K562 (cell line): ENCODE results near the gene AMPD3. TPM values are rescaled to one million over a fixed set of nuclear protein-coding genes. Genes with fewer than 3 reads are reported as not detected.
A peak's percentile ranks its signal among the peaks of the same experiment; 100 is the strongest.

Experiments used
- BRF2 ChIP-seq: IDR thresholded peaks from 3 replicates; pipeline ENCODE4 v1.6.1; 2011; ENCODE audit warnings: borderline replicate concordance, mild to moderate bottlenecking; ENCODE audit not compliant: insufficient read length, insufficient read depth
- CXXC5 ChIP-seq: fragments of 250-450 bp; sonication (Bioruptor Pico); IDR thresholded peaks from 2 replicates; pipeline ENCODE4 v1.8.0; 2022; ENCODE audit warnings: inconsistent platforms, mild to moderate bottlenecking, moderate library complexity
- ETV6 ChIP-seq, 3 experiments: fragments of 150-350 bp in 1 of 3; sonication (generic) in 1 of 3; formaldehyde crosslinking in 1 of 3; IDR thresholded peaks; 2 replicates each; pipeline versions ENCODE4 v1.6.1 to v1.8.0; 2014 to 2022; ENCODE audit warnings: borderline replicate concordance in 2 of 3, low read depth in 2 of 3, antibody characterized with exemption in 1 of 3, low read length in 1 of 3, mild to moderate bottlenecking in 1 of 3, missing genetic modification reagents in 1 of 3
- HES1 ChIP-seq: fragments of 450-650 bp; IDR thresholded peaks from 2 replicates; pipeline ENCODE4 v1.6.1; 2016; ENCODE audit warnings: low read depth, mild to moderate bottlenecking, moderate library complexity
- KLF10 ChIP-seq: fragments of 250-450 bp; sonication (Bioruptor Pico); IDR thresholded peaks from 2 replicates; pipeline ENCODE4 v1.6.1; 2021; ENCODE audit warnings: matching md5 sums
- MYC ChIP-seq, 2 experiments: fragments of 250-450 bp in 1 of 2; sonication (Bioruptor Pico) in 1 of 2; IDR thresholded peaks; 2 replicates each; pipeline versions ENCODE4 v1.5.1 to v1.6.1; 2012 to 2021; ENCODE audit warnings: low read depth in 2 of 2, borderline replicate concordance in 1 of 2, improper control_type of control experiment in 1 of 2, low read length in 1 of 2, mild to moderate bottlenecking in 1 of 2, moderate library complexity in 1 of 2
- NCOR1 ChIP-seq: fragments of 450-650 bp; IDR thresholded peaks from 2 replicates; pipeline ENCODE4 v1.6.1; 2016; ENCODE audit warnings: mild to moderate bottlenecking, moderate library complexity
- NFIC ChIP-seq: fragments of 450-650 bp; IDR thresholded peaks from 2 replicates; pipeline ENCODE4 v1.6.1; 2017; ENCODE audit warnings: mild to moderate bottlenecking, inconsistent platforms
- POLR3G ChIP-seq: IDR thresholded peaks from 2 replicates; pipeline ENCODE4 v1.6.1; 2011; ENCODE audit not compliant: insufficient read length, insufficient replicate concordance; ENCODE audit errors: extremely low read depth
- RUNX1 ChIP-seq: sonication (generic); IDR thresholded peaks from 2 replicates; pipeline ENCODE4 v1.6.1; 2016; ENCODE audit warnings: antibody characterized with exemption, low read depth
- SIN3A ChIP-seq, 2 experiments: fragments of 150-350 bp in 1 of 2; IDR thresholded peaks; 2 replicates each; pipeline ENCODE4 v1.6.1; 2011 to 2016; ENCODE audit warnings: borderline replicate concordance in 2 of 2, low read depth in 2 of 2, low read length in 2 of 2, mild to moderate bottlenecking in 2 of 2, moderate library complexity in 2 of 2; ENCODE audit not compliant: control insufficient read depth in 1 of 2
- SRSF3 ChIP-seq: fragments of 200-400 bp; formaldehyde crosslinking; IDR thresholded peaks from 2 replicates; pipeline ENCODE4 v1.6.1; 2016; ENCODE audit warnings: mild to moderate bottlenecking, low read length, moderate library complexity; ENCODE audit not compliant: insufficient read depth
- THAP12 ChIP-seq: fragments of 250-450 bp; sonication (Bioruptor Pico); IDR thresholded peaks from 2 replicates; pipeline ENCODE4 v1.9.0; 2021; ENCODE audit warnings: mild to moderate bottlenecking, inconsistent platforms
- TOE1 ChIP-seq, 2 experiments: fragments of 450-650 bp in 1 of 2; sonication (generic) in 1 of 2; formaldehyde crosslinking in 1 of 2; IDR thresholded peaks; 2 replicates each; pipeline versions ENCODE4 v1.7.1 to v1.8.0; 2016 to 2022; ENCODE audit warnings: borderline replicate concordance in 2 of 2, mild to moderate bottlenecking in 2 of 2, antibody characterized with exemption in 1 of 2, inconsistent platforms in 1 of 2, low read depth in 1 of 2, missing genetic modification reagents in 1 of 2, moderate library complexity in 1 of 2
- TSHZ1 ChIP-seq: fragments of 250-450 bp; sonication (Bioruptor Pico); IDR thresholded peaks from 2 replicates; pipeline ENCODE4 v1.4.0; 2020; ENCODE audit warnings: mild to moderate bottlenecking, moderate library complexity
- polyA plus RNA-seq, 8 experiments: library from polyadenylated mRNA; depleted of rRNA in 4 of 8; stranded (reverse) in 5 of 8; unstranded in 3 of 8; fragments of >200 nt; fragmentation: Nextera tagmentation in 2 of 8; fragmentation: Illumina TruSeq in 1 of 8; extraction: Ambion mirVana in 2 of 8; extraction: Trizol in 1 of 8; gene quantifications; 2 replicates each; pipeline versions ENCODE4 v1.2.1 to v1.2.3, GENCODE V29; 2011 to 2014; ENCODE audit warnings: inconsistent platforms in 1 of 8, missing spikeins in 1 of 8
- total RNA-seq, 7 experiments: library from RNA; depleted of rRNA in 6 of 7; stranded (reverse); fragments of >200 nt in 6 of 7; fragmentation: Illumina TruSeq in 2 of 7; extraction: Trizol in 2 of 7; gene quantifications; 2 replicates each; pipeline versions ENCODE4 v1.2.1 to v1.2.3, GENCODE V29; 2011 to 2021; ENCODE audit warnings: low replicate concordance in 1 of 7
- TF ChIP-seq, protein P1 (sequence below): sonication (generic); formaldehyde crosslinking; IDR thresholded peaks from 2 replicates; pipeline ENCODE4 v1.9.0; 2022; ENCODE audit warnings: mild to moderate bottlenecking, missing genetic modification reagents

The AMPD3 gene
- total and polyA plus RNA-seq, 9 of the 15 experiments (the other 6 are each of a cell fraction or from before 2014, with no cell fraction given) = 4.4 to 23.6 (median 11.2) TPM

GRCh38 chr11:10410844-10411200, 44.2 kb upstream of the AMPD3 start (continued):
- TF ChIP-seq TOE1 (IDR thresholded peaks at IDR 0.05; ENCODE audit: borderline replicate concordance) (peak; percentile 75; the same call in 1 of the 2 replicates), TOE1 (CRISPR knock-in tag; IDR thresholded peaks at IDR 0.05; ENCODE audit: borderline replicate concordance, low read depth) (no peak), SRSF3 (no peak), NFIC (peak; percentile 88), NCOR1 (no peak), RUNX1 (no peak), MYC (IDR thresholded peaks at IDR 0.05; ENCODE audit: low read depth, low read length) (no peak), MYC (CRISPR knock-in tag; IDR thresholded peaks at IDR 0.05; ENCODE audit: borderline replicate concordance, low read depth) (no peak), POLR3G (no peak), CXXC5 (CRISPR knock-in tag) (no peak), HES1 (no peak), ETV6 (IDR thresholded peaks at IDR 0.05; ENCODE audit: borderline replicate concordance in 1 of 2, low read depth in 2 of 2, low read length in 1 of 2) (no peak), ETV6 (CRISPR knock-in tag; IDR thresholded peaks at IDR 0.05; ENCODE audit: borderline replicate concordance) (no peak), TSHZ1 (CRISPR knock-in tag) (no peak), SIN3A (IDR thresholded peaks at IDR 0.05; ENCODE audit: borderline replicate concordance in 2 of 2, control insufficient read depth in 1 of 2, low read depth in 2 of 2, low read length in 2 of 2) (no peak), BRF2 (no peak), KLF10 (no peak), THAP12 (no peak)
- TF ChIP-seq, protein P1, sequence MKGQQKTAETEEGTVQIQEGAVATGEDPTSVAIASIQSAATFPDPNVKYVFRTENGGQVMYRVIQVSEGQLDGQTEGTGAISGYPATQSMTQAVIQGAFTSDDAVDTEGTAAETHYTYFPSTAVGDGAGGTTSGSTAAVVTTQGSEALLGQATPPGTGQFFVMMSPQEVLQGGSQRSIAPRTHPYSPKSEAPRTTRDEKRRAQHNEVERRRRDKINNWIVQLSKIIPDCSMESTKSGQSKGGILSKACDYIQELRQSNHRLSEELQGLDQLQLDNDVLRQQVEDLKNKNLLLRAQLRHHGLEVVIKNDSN (CRISPR knock-in tag) = peak; percentile 68
